Fibroblast of lung (primary cell): ENCODE results near the gene ELP4.

Experiments
- CTCF ChIP-seq, 2 donors: IDR thresholded peaks in 1 of 2; conservative IDR thresholded peaks in 1 of 2; 1 replicate in 1 of 2; 2 replicates in 1 of 2; pipeline ENCODE4 v1.5.1; 2011 to 2012; ENCODE audit warnings: low read length in 2 of 2, control low read depth in 1 of 2, inconsistent platforms in 1 of 2, low read depth in 1 of 2, mild to moderate bottlenecking in 1 of 2
- EZH2 ChIP-seq: IDR thresholded peaks from 2 replicates; pipeline ENCODE4 v1.5.1; 2012; ENCODE audit warnings: low read length, control low read depth, mild to moderate bottlenecking; ENCODE audit errors: missing control alignments

- TF ChIP-seq EZH2 (no peak), CTCF (conservative IDR thresholded peaks at IDR 0.05 in 1 of 2, IDR thresholded peaks at IDR 0.05 in 1 of 2; ENCODE audit: low read depth in 1 of 2, low read length in 2 of 2) (no peak)
Observed at GRCh38 chr11:31780078-31780477, 270.5 kb downstream of the ELP4 start.
